Skeletal muscle satellite cell (primary cell): Measurements from ENCODE around the gene TUBGCP3.
"Not testable (repeated sequence)": the region's sequence is repeated elsewhere in the genome, so short reads cannot be mapped to it uniquely, and the experiment has no call there.

Source experiments
- H3K27me3 ChIP-seq: 2 replicates; pipeline ENCODE4 v1.7.0; 2013; ENCODE audit warnings: low read length; ENCODE audit not compliant: control insufficient read depth, insufficient read depth
- H3K36me3 ChIP-seq: 2 replicates; pipeline ENCODE4 v1.7.0; 2013; ENCODE audit warnings: mild to moderate bottlenecking, control low read depth, low read length; ENCODE audit not compliant: insufficient read depth
- H3K4me1 ChIP-seq: 2 replicates; pipeline ENCODE4 v1.7.0; 2013; ENCODE audit warnings: low read length; ENCODE audit not compliant: control insufficient read depth, insufficient read depth
- H3K4me2 ChIP-seq: 2 replicates; pipeline ENCODE4 v1.7.0; 2013; ENCODE audit warnings: mild to moderate bottlenecking, low read length
- H3K4me3 ChIP-seq: 2 replicates; pipeline ENCODE4 v1.7.0; 2013; ENCODE audit warnings: low read length
- H3K9ac ChIP-seq: 2 replicates; pipeline ENCODE4 v1.7.0; 2013; ENCODE audit warnings: mild to moderate bottlenecking, low read depth, low read length, moderate library complexity
- H3K9me3 ChIP-seq: replicated peaks from 2 replicates; pipeline ENCODE4 v1.7.0; 2013; ENCODE audit warnings: mild to moderate bottlenecking, control low read depth, low read length

The TUBGCP3 gene

GRCh38 chr13:112548975-112549374 lies 39.0 kb downstream of the TUBGCP3 start:
- H3K4me1 ChIP-seq = peaks cover 14% of the 10 kb centered on the region
- H3K4me3 ChIP-seq, H3K9ac ChIP-seq, H3K4me2 ChIP-seq, H3K27me3 ChIP-seq, H3K9me3 ChIP-seq: not testable (repeated sequence)
- peaks cover 43% of the 10 kb centered on the region for H3K36me3 ChIP-seq

- H3K4me3 ChIP-seq = no peak overlapping the region
- no peak overlapping the region for H3K4me2 ChIP-seq
- H3K27me3 ChIP-seq = no peaks in the 10 kb centered on the region
- no peak overlapping the region for H3K9ac ChIP-seq
- no peaks in the 10 kb centered on the region for H3K9me3 ChIP-seq
- H3K4me1 ChIP-seq = peaks cover 14% of the 10 kb centered on the region
- H3K36me3 ChIP-seq = peaks cover 29% of the 10 kb centered on the region
These were observed 42.1 kb downstream of the TUBGCP3 start for GRCh38 chr13:112545856-112546255.

- Histone ChIP-seq H3K9me3 (no peaks in the 10 kb centered on the region), H3K4me1 (no peaks in the 10 kb centered on the region), H3K27me3 (no peaks in the 10 kb centered on the region), H3K4me2 (no peak overlapping the region), H3K4me3 (no peak overlapping the region), H3K36me3 (no peaks in the 10 kb centered on the region), H3K9ac (no peak overlapping the region)
These were observed 54.9 kb downstream of the TUBGCP3 start for GRCh38 chr13:112532837-112533745.

GRCh38 chr13:112531263-112531794 lies 56.6 kb downstream of the TUBGCP3 start:
- H3K27me3 ChIP-seq = no peaks in the 10 kb centered on the region
- no peaks in the 10 kb centered on the region for H3K36me3 ChIP-seq
- no peaks in the 10 kb centered on the region for H3K4me1 ChIP-seq
- no peak overlapping the region for H3K4me3 ChIP-seq
- no peaks in the 10 kb centered on the region for H3K9me3 ChIP-seq
- H3K4me2 ChIP-seq = no peak overlapping the region
- H3K9ac ChIP-seq = no peak overlapping the region

GRCh38 chr13:112530861-112531260 lies 57.1 kb downstream of the TUBGCP3 start:
- no peaks in the 10 kb centered on the region for H3K36me3 ChIP-seq
- no peak overlapping the region for H3K4me2 ChIP-seq
- no peak overlapping the region for H3K9ac ChIP-seq
- H3K4me1 ChIP-seq = no peaks in the 10 kb centered on the region
- no peaks in the 10 kb centered on the region for H3K9me3 ChIP-seq
- H3K27me3 ChIP-seq = no peaks in the 10 kb centered on the region
- no peak overlapping the region for H3K4me3 ChIP-seq

GRCh38 chr13:112529216-112529615 lies 58.7 kb downstream of the TUBGCP3 start:
- H3K4me1 ChIP-seq = peaks cover 10% of the 10 kb centered on the region
- no peak overlapping the region for H3K4me2 ChIP-seq
- H3K4me3 ChIP-seq = no peak overlapping the region
- H3K9me3 ChIP-seq = no peaks in the 10 kb centered on the region
- no peaks in the 10 kb centered on the region for H3K36me3 ChIP-seq
- H3K9ac ChIP-seq = no peak overlapping the region
- no peaks in the 10 kb centered on the region for H3K27me3 ChIP-seq

GRCh38 chr13:112526146-112526853 lies 61.7 kb downstream of the TUBGCP3 start:
- no peak overlapping the region for H3K4me2 ChIP-seq
- no peaks in the 10 kb centered on the region for H3K9me3 ChIP-seq
- H3K4me3 ChIP-seq = no peak overlapping the region
- H3K36me3 ChIP-seq = peaks cover 4% of the 10 kb centered on the region
- H3K9ac ChIP-seq = no peak overlapping the region
- peaks cover 20% of the 10 kb centered on the region for H3K4me1 ChIP-seq
- H3K27me3 ChIP-seq = no peaks in the 10 kb centered on the region

- H3K4me1 ChIP-seq = peaks cover 20% of the 10 kb centered on the region
- no peak overlapping the region for H3K9ac ChIP-seq
- H3K36me3 ChIP-seq = peaks cover 7% of the 10 kb centered on the region
- H3K9me3 ChIP-seq = no peaks in the 10 kb centered on the region
- no peak overlapping the region for H3K4me2 ChIP-seq
- H3K4me3 ChIP-seq = no peak overlapping the region
- H3K27me3 ChIP-seq = no peaks in the 10 kb centered on the region
These were observed 62.5 kb downstream of the TUBGCP3 start for GRCh38 chr13:112525356-112525945.

- peaks cover 22% of the 10 kb centered on the region for H3K36me3 ChIP-seq
- no peaks in the 10 kb centered on the region for H3K27me3 ChIP-seq
- no peak overlapping the region for H3K4me3 ChIP-seq
- H3K9ac ChIP-seq = no peak overlapping the region
- H3K4me1 ChIP-seq = peaks cover 20% of the 10 kb centered on the region
- no peaks in the 10 kb centered on the region for H3K9me3 ChIP-seq
- H3K4me2 ChIP-seq = no peak overlapping the region
These were observed 65.4 kb downstream of the TUBGCP3 start for GRCh38 chr13:112522578-112522977.

- H3K27me3 ChIP-seq = no peaks in the 10 kb centered on the region
- no peak overlapping the region for H3K4me3 ChIP-seq
- H3K9ac ChIP-seq = no peak overlapping the region
- H3K36me3 ChIP-seq = peaks cover 27% of the 10 kb centered on the region
- no peak overlapping the region for H3K4me2 ChIP-seq
- no peaks in the 10 kb centered on the region for H3K9me3 ChIP-seq
- peaks cover 20% of the 10 kb centered on the region for H3K4me1 ChIP-seq
These were observed 66.8 kb downstream of the TUBGCP3 start for GRCh38 chr13:112521073-112521685.

GRCh38 chr13:112519517-112520060 lies 68.4 kb downstream of the TUBGCP3 start:
- H3K4me1 ChIP-seq = peaks cover 9% of the 10 kb centered on the region
- H3K27me3 ChIP-seq = no peaks in the 10 kb centered on the region
- no peak overlapping the region for H3K9ac ChIP-seq
- H3K4me2 ChIP-seq = no peak overlapping the region
- no peak overlapping the region for H3K4me3 ChIP-seq
- H3K36me3 ChIP-seq = peaks cover 35% of the 10 kb centered on the region
- H3K9me3 ChIP-seq = no peaks in the 10 kb centered on the region
